ENCODE data around the gene TANGO6.

DNA sequence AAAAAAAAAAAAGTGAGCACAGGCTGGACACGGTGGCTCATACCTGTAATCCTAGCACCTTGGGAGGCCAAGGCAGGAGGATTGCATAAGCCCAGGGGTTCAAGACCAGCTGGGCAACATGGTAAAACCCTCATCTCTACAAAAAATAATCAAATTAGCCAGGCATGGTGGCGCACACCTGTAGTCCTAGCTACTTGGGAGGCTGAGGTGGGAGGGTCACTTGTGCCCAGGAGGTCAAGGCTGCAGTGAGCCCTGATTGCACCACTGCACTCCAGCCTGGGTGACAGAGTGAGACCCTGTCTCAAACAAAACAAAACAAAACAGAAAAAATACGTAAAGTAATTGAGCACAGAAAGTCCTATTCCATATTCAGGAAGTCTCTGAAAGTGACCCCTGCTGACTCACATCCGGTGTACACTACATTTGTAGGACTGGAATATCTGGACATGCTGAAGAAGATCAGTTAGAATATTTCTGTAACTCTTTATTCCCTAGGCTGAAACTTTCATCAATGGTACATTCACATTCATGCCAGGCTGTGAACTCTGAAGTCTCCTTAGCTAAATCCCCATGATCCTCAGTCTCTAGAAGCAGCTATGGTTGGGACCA is 196.1 kb downstream of the TANGO6 start:
- TF ChIP-seq POLR2A (IDR thresholded peaks at IDR 0.05) (no peak), POLR2AphosphoS5 (IDR thresholded peaks at IDR 0.05) (no peak)
- TF ChIP-seq, protein P1, sequence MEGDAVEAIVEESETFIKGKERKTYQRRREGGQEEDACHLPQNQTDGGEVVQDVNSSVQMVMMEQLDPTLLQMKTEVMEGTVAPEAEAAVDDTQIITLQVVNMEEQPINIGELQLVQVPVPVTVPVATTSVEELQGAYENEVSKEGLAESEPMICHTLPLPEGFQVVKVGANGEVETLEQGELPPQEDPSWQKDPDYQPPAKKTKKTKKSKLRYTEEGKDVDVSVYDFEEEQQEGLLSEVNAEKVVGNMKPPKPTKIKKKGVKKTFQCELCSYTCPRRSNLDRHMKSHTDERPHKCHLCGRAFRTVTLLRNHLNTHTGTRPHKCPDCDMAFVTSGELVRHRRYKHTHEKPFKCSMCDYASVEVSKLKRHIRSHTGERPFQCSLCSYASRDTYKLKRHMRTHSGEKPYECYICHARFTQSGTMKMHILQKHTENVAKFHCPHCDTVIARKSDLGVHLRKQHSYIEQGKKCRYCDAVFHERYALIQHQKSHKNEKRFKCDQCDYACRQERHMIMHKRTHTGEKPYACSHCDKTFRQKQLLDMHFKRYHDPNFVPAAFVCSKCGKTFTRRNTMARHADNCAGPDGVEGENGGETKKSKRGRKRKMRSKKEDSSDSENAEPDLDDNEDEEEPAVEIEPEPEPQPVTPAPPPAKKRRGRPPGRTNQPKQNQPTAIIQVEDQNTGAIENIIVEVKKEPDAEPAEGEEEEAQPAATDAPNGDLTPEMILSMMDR (IDR thresholded peaks at IDR 0.05), result no peak

Measured in upper lobe of left lung (tissue), 4 donors.